Epidermal melanocyte (primary cell): ENCODE measurements around the gene ZNF28.
"Not testable (repeated sequence)": the region's sequence is repeated elsewhere in the genome, so short reads cannot be mapped to it uniquely, and the experiment has no call there.

ENCODE experiments used
- DNase-seq: peaks from one replicate; pipeline ENCODE4 v3.0.0; 2011; ENCODE audit warnings: low spot score; ENCODE audit not compliant: insufficient read length

The ZNF28 gene

GRCh38 chr19:52821204-52821960, at the start of gene ZNF28:
Gene ZNF28 (minus strand): TSS chr19:52821633. CDS start chr19:52817958, 3,675 bp downstream.
- DNase-seq: peak; percentile 22

GRCh38 chr19:52868031-52868430, 46.6 kb upstream of the ZNF28 start:
- not testable (repeated sequence) for DNase-seq

- DNase-seq: peak; percentile 18
Measured at GRCh38 chr19:52857378-52858191, 36.2 kb upstream of the ZNF28 start, which contains the start of gene ZNF468. Gene ZNF468 (minus strand): TSS chr19:52857619. CDS start chr19:52854272, 3,347 bp downstream.

GRCh38 chr19:52856540-52857377, 35.3 kb upstream of the ZNF28 start:
- DNase-seq: not testable (repeated sequence)

- DNase-seq: not testable (repeated sequence)
Measured at GRCh38 chr19:52847352-52847751, 25.9 kb upstream of the ZNF28 start.

- not testable (repeated sequence) for DNase-seq
Measured at GRCh38 chr19:52840825-52841465, 19.5 kb upstream of the ZNF28 start.

GRCh38 chr19:52834289-52834688, 12.9 kb upstream of the ZNF28 start:
- not testable (repeated sequence) for DNase-seq

- DNase-seq: not testable (repeated sequence)
Measured at GRCh38 chr19:52833541-52833940, 12.1 kb upstream of the ZNF28 start.

- DNase-seq: not testable (repeated sequence)
Measured at GRCh38 chr19:52829866-52830265, 8.4 kb upstream of the ZNF28 start.

- no peak for DNase-seq
Measured at GRCh38 chr19:52825765-52826164, 4.3 kb upstream of the ZNF28 start.

- no peak for DNase-seq
Measured at GRCh38 chr19:52823676-52824075, 2.2 kb upstream of the ZNF28 start.

- DNase-seq: not testable (repeated sequence)
Measured at GRCh38 chr19:52820472-52821203, 795 bp downstream of the ZNF28 start.

GRCh38 chr19:52809801-52810200, 11.6 kb downstream of the ZNF28 start:
- DNase-seq: no peak

GRCh38 chr19:52799950-52800640, 21.3 kb downstream of the ZNF28 start:
- DNase-seq: not testable (repeated sequence)

GRCh38 chr19:52789440-52789839, 32.0 kb downstream of the ZNF28 start:
- no peak for DNase-seq

- not testable (repeated sequence) for DNase-seq
Measured at GRCh38 chr19:52786464-52787354, 34.7 kb downstream of the ZNF28 start, which contains the start of gene ZNF600. Gene ZNF600 (minus strand): TSS chr19:52786791. CDS start chr19:52778888, 7,903 bp downstream.

- no peak for DNase-seq
Measured at GRCh38 chr19:52786078-52786463, 35.4 kb downstream of the ZNF28 start.

- no peak for DNase-seq
Measured at GRCh38 chr19:52785506-52785905, 35.9 kb downstream of the ZNF28 start.
